HPDE6-E6E7 (cell line): ENCODE data around the gene C16orf92.
"Not testable (repeated sequence)": the region's sequence is repeated elsewhere in the genome, so short reads cannot be mapped to it uniquely, and the experiment has no call there.

Experiments
- DNase-seq: peaks from one replicate; pipeline ENCODE4 v3.0.0; 2011; ENCODE audit warnings: missing footprints; ENCODE audit errors: extremely low spot score

C16orf92 gene

DNA sequence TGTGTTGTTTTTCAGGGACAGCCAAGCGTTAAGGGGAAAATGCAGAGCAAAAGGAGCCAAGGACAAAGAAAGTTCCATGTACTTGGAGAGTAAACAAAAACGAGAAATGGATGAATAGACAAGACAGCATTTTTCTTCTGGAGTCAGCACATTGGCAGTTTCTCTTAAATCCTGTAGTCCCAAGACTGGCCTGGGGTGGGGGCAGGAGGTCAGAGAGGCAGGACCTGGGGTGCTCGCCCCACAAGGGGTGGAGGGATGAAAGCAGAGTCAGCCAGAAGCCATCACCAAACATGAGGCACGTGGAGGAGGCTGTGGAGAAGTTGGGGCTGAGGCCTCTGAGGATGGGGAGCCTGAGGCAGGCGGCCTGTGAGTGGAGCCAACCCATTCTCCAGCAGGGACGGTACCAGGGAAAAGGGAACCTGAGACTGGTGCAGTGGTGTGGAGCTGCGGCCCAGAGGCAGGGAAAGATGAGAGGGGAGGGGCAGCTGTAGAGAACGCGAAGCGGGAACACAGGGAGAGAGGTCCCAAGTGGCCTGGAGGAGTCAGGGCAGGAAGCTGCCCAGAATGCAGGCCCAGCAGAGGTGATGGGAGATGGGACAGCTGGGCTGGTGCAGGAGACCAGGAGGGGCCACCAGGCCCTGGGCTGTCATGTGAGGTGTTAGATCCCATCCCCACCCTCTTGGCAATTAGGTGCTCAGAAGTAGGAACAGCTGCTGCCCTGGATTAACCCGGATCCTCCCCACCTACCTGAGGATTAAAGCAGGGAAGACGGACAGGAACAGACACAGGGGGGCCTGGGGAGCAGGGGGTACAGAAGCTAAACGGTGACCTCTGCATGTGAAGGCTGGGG, 4.8 kb downstream of the C16orf92 start:
- DNase-seq, result no peak

DNA sequence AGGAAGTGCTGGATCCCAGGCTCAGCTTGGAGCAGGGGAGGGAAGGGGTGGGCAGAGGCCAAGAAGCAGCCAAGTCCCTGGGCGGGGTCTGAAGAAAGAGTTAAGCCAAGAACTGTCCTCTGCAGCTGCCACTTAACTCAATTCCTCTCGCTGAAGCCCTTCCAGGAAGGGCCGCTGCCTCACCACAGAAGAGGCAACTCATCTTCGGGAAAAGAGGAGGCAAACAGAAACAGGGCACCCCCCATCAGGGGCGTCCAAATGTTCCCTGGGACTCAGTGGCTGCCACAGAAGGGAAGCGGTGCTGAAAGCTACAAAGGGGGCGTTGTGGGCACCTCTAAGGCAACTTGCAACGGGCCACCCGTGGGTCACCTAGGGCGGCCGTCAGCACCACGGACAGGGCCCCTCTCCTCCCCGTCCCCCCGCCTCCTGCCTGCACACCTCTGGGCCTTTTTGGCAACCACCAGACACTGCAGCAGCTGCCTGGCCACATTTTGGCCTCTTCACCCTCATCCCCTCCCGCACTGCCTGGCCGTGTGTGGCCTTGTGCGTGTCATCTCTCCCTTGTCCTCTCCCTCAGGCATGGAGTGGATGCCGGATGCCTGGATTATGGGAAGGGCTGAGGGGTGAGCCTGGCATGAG, 5.6 kb downstream of the C16orf92 start:
- DNase-seq, result no peak

DNA sequence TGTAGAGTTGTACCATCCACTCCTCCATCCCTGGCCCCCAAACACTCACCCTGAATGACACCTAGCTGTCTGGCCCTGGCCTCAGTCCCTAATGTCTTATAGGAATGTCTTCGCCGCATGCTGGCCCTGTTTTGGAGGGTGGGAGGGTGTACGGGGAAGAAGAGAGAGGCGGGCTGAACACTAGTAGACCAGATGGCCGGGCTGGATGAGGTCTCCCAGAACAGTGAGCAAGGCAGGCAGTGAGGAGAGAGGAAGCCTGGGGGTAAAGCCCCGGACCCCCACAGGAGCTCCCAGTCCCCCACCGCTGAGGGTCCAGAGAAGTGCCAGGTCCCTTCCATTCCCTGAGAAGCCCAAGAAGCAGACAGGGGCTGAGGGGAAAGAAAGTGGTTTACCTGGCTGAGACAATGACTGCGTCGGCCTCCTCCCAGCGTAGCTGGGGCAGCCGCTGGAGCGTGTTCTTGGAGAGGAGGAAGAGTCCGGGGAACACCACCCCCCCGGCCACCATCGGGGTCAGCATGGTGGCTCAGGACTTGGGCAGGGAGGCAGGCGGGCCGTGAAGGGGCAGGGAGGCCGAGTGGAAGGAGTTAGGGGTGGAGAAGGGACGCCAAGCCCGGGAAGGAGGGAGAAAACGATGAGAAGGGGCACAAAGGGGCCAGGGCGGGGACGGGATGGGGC, 7.2 kb downstream of the C16orf92 start:
- DNase-seq, result no peak

GRCh38 chr16:30030841-30031413, 7.9 kb downstream of the C16orf92 start, which contains the start of gene TLCD3B:
TSS of gene TLCD3B (minus strand) at chr16:30031271. CDS start at chr16:30030527, 744 bp downstream.
- DNase-seq, result no peak

- no peak for DNase-seq
These were observed 8.5 kb downstream of the C16orf92 start for GRCh38 chr16:30031477-30031918.

DNA sequence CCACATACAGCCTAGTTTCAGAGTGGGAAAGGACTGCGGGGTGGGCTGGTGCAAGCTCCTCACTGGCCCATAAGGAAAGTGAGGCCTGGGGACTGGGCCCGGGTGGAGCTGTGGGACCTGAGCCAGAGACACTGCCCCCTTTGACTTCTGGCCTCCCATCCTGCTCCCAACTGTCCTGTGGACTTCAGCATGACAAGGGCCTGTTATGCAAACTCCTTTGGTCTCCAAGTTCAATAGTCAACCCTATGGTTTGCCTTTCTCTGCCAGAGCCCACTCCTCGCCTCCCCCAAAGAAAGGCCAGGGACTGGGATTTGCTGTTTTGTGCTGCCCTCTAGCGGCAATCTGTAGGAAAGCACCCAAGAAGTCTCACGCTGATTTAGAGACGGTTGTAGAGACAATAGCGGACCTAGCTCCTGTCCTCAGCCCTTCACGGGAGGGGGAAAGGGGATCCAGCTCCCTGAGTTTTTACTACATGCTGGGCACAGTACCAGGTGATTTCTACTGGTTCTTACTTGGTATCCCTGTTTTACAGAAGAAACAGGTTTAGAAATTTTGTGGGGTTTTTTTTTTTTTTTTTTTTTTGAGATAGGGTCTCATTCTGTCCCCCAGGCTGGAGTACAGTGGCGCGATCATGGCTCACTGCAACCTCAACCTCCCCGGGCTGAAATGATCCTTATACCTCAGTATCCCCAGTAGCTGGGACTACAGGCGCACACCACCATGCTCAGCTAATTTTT, 9.3 kb downstream of the C16orf92 start:
- DNase-seq, result peak; percentile 47

- no peak for DNase-seq
These were observed 10.3 kb downstream of the C16orf92 start for GRCh38 chr16:30033270-30033669.

GRCh38 chr16:30040221-30040620, 17.2 kb downstream of the C16orf92 start:
- DNase-seq, result no peak

DNA sequence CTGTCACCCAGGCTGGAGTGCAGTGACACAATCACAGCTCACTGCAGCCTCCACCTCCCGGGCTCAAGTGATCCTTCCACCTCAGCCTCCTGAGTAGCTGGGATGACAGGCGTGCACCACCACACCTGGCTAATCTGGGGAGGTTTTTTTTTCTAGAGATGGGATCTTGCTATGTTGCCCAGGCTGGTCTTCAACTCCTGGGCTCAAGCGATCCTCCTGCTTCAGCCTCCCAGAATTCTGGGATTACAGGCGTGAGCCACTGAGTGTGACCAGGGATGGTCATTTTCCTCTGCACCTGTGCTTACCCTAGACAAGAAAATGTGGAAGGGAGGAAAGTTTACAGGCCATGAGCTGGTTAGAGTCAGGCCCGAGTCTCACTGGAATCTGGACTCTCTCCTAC, 17.7 kb downstream of the C16orf92 start:
- DNase-seq, result not testable (repeated sequence)

DNA sequence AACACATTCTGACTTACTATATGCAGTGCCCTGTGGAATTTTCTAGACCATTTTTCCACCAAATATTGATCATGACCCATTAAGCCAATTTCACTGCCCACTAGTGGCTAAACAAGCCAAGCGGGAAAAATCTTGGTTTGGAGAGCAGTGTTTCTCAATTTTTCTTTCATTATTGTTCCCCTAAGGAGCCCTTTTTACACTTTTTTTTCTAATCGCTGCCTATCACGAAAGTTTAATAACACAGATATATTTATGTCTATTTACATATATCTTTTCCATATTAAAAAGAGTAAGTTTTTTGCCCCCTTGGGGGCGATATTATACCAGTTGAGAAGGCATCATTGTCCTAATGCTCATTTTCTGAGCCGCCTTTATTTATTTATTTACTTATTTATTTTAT, 18.8 kb downstream of the C16orf92 start:
- no peak for DNase-seq

GRCh38 chr16:30046178-30046577, 23.2 kb downstream of the C16orf92 start:
- DNase-seq, result no peak

- DNase-seq, result no peak
These were observed 23.6 kb downstream of the C16orf92 start for GRCh38 chr16:30046588-30046987.

DNA sequence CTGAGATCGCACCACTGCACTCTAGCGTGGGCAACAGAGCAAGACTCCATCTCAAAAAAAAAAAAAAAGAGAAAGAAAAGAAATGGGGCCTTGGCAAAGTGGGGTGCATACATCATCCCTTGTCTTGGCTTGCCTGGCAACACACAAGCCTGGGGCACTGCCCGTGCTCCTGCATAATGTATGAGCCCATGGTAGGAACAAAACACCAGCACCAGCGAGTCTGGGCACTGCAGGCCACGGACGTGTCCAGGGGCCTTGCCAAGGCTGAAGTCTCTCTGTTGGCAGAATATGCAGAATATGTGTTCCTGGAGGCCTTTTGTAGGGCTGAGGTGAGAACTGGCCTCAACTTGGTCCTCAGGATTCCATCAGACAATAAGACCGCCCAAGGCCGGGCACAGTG, 26.9 kb downstream of the C16orf92 start:
- DNase-seq, result no peak

GRCh38 chr16:30051518-30051917, 28.5 kb downstream of the C16orf92 start:
- no peak for DNase-seq

- DNase-seq, result peak; percentile 89
These were observed 29.8 kb downstream of the C16orf92 start for GRCh38 chr16:30052671-30053372.

DNA sequence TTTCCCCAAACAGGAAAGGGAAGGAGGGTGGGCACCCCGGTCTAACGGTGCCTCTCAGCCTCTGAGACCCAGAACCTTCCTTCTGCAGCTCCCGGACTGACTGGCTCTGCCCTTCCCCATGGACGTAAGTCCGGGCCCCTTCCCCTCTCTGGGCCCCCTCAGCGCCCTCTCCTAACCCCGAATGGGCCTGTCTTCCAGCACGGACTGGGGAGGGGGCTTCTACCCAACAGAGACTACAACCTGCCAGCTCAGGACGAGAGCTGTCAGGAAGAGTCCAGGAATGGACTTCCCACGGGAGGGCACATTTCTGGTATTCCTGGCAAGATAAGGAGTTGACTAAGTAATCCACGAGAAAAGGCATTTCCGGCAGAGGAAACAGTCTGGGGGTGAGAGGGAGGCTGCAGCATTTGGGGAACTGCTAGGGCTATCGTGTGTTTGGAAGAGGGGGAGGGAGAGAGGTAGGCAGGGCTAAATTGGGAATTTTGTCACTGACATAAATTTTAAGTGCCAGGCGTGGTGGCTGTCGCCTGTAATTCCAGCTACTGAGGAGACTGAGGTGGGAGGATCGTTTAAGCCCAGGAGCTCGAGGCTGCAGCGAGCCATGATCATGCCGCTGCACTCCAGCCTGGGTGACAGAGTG, 30.5 kb downstream of the C16orf92 start:
- no peak for DNase-seq

DNA sequence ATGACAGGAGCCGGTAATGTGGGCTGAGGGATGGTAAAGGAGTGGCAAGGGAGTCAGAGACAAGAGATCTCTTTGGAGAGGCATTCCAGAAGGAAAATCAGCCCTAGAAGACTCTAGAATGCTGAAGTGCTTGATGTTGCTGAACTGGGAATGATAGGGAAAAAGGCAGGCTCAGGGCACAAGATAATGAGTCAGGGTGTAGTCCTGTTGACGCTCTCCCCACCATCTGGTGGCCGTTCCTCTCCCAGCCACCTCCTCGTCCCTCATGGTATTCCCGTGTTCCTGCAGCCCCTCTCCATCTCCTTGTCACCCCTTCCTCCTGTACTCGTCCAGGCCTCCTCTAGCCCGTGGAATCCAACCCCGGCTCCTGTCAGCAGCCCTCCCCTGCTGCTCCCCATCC, 31.5 kb downstream of the C16orf92 start:
- no peak for DNase-seq

GRCh38 chr16:30054959-30055553, 32.1 kb downstream of the C16orf92 start:
- no peak for DNase-seq

GRCh38 chr16:30060346-30060745, 37.3 kb downstream of the C16orf92 start:
- DNase-seq, result no peak
